SK-N-SH treated with all-trans-retinoic acid at 6 μM for 48 hours (cell line): ENCODE results near the gene TBC1D22B.

Experiments used
- ARNTL ChIP-seq: fragments of 450-650 bp; formaldehyde crosslinking; IDR thresholded peaks from 2 replicates; pipeline ENCODE4 v1.5.0; 2020; ENCODE audit warnings: low read depth, mild to moderate bottlenecking, moderate library complexity, borderline replicate concordance
- BACH2 ChIP-seq: fragments of 250-450 bp; sonication (Bioruptor Pico); IDR thresholded peaks from 2 replicates; pipeline ENCODE4 v1.9.0; 2021; ENCODE audit warnings: mild to moderate bottlenecking, borderline replicate concordance
- CREB5 ChIP-seq: fragments of 250-450 bp; sonication (Bioruptor Pico); IDR thresholded peaks from 2 replicates; pipeline ENCODE4 v1.5.1; 2020; ENCODE audit warnings: low read depth, mild to moderate bottlenecking, moderate library complexity
- ESRRG ChIP-seq: fragments of 250-450 bp; sonication (Bioruptor Pico); IDR thresholded peaks from 2 replicates; pipeline ENCODE4 v1.6.1; 2021; ENCODE audit warnings: mild to moderate bottlenecking
- ISL1 ChIP-seq: fragments of 250-450 bp; sonication (Bioruptor Pico); IDR thresholded peaks from 2 replicates; pipeline ENCODE4 v2.1.2; 2022; ENCODE audit warnings: mild to moderate bottlenecking, moderate library complexity
- OSR1 ChIP-seq: fragments of 250-450 bp; sonication (Bioruptor Pico); IDR thresholded peaks from 2 replicates; pipeline ENCODE4 v1.8.0; 2022; ENCODE audit warnings: moderate library complexity, mild to moderate bottlenecking, inconsistent platforms
- PATZ1 ChIP-seq: fragments of 250-450 bp; sonication (Bioruptor Pico); IDR thresholded peaks from 2 replicates; pipeline ENCODE4 v1.8.0; 2020; ENCODE audit warnings: mild to moderate bottlenecking, moderate library complexity, borderline replicate concordance
- POU6F1 ChIP-seq: fragments of 250-450 bp; sonication (Bioruptor Pico); IDR thresholded peaks from 2 replicates; pipeline ENCODE4 v1.8.0; 2021; ENCODE audit warnings: low read depth, mild to moderate bottlenecking, moderate library complexity, borderline replicate concordance
- TCF4 ChIP-seq: fragments of 250-450 bp; sonication (Bioruptor Pico); IDR thresholded peaks from 2 replicates; pipeline ENCODE4 v1.8.0; 2021; ENCODE audit warnings: mild to moderate bottlenecking, moderate library complexity, borderline replicate concordance
- ZC3H10 ChIP-seq: fragments of 250-450 bp; sonication (Bioruptor Pico); IDR thresholded peaks from 2 replicates; pipeline ENCODE4 v1.5.1; 2021; ENCODE audit warnings: mild to moderate bottlenecking, moderate library complexity
- ZFP30 ChIP-seq: fragments of 450-650 bp; formaldehyde crosslinking; IDR thresholded peaks from 2 replicates; pipeline ENCODE4 v1.5.0; 2022; ENCODE audit warnings: mild to moderate bottlenecking, moderate library complexity
- ZNF565 ChIP-seq: fragments of 450-650 bp; formaldehyde crosslinking; conservative IDR thresholded peaks from 2 replicates; pipeline ENCODE4 v1.5.0; 2020; ENCODE audit warnings: low read depth, mild to moderate bottlenecking, moderate library complexity
- ZNF8 ChIP-seq: fragments of 450-650 bp; formaldehyde crosslinking; IDR thresholded peaks from 2 replicates; pipeline ENCODE4 v1.5.0; 2020; ENCODE audit warnings: mild to moderate bottlenecking, moderate library complexity

GRCh38 chr6:37284781-37285180 is 27.2 kb downstream of the TBC1D22B start:
- TF ChIP-seq PATZ1 (no peak), ARNTL (CRISPR knock-in tag) (no peak), POU6F1 (CRISPR knock-in tag) (no peak), CREB5 (CRISPR knock-in tag) (no peak), ZNF565 (CRISPR knock-in tag) (no peak), ESRRG (CRISPR knock-in tag) (no peak), TCF4 (CRISPR knock-in tag) (no peak), ZNF8 (CRISPR knock-in tag) (no peak), ZFP30 (CRISPR knock-in tag) (no peak), BACH2 (CRISPR knock-in tag) (no peak), ZC3H10 (CRISPR knock-in tag) (no peak), ISL1 (CRISPR knock-in tag) (no peak), OSR1 (no peak)
